GM21825 (cell line): ENCODE data around the gene XYLT2.

Source experiments
- ATAC-seq: cut with Tn5 transposase; IDR thresholded peaks from one replicate; pipeline ENCODE4 v1.9.1; 2021; ENCODE audit warnings: mild to moderate bottlenecking, moderate library complexity; ENCODE audit not compliant: unreplicated experiment

Gene XYLT2

GRCh38 chr17:50348522-50349242 is 2.8 kb downstream of the XYLT2 start:
- no peak for ATAC-seq

DNA sequence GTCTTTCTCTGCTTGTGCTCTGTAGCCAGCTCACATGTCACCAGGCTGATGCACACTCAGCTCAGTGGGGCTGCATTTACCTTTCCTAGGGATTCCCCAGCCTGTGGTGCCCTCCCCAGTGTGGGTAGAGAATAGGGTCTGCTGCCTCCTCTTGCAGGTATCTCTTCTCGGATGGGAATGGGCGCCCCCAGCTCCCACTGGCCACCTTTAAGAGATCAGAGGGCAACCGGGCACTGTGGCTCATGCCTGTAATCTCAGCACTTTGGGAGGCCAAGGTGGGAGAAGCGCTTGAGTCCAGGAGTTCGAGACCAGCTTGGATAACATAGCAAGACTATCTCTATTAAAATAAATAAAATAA is 3.3 kb downstream of the XYLT2 start:
- no peak for ATAC-seq

GRCh38 chr17:50350733-50351132 is 4.8 kb downstream of the XYLT2 start:
- no peak for ATAC-seq

DNA sequence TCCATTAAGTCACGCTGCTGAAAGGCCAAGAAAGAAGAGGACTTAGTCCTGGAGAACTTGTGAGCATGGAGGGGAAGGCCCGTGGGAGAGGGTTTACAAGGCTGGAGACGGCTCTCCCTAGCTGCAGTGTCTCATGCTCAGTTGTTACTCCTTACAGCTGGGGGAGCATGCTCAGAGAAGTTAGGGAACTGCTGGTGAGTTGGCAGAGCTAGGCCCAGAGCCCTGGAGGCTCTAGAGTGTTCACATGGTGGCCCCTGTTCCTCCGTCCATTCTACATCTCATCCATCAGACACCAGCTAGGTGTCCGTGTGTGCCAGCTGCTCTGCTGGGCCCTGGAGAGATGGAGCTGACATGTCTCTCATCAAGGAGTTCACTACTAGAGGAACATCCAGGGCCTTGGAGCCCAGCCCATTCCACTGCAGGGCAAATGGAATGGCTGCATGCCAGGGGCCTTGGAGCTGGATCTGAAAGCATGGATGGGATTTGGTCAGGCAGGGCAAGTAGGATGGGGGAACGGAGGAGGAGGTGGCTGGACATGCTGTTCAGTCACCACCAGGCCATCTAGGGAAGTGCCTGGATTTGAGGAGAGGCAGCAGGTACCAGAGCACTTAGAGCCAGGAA is 6.3 kb downstream of the XYLT2 start:
- no peak for ATAC-seq

GRCh38 chr17:50352693-50353599 is 7.0 kb downstream of the XYLT2 start:
- no peak for ATAC-seq

DNA sequence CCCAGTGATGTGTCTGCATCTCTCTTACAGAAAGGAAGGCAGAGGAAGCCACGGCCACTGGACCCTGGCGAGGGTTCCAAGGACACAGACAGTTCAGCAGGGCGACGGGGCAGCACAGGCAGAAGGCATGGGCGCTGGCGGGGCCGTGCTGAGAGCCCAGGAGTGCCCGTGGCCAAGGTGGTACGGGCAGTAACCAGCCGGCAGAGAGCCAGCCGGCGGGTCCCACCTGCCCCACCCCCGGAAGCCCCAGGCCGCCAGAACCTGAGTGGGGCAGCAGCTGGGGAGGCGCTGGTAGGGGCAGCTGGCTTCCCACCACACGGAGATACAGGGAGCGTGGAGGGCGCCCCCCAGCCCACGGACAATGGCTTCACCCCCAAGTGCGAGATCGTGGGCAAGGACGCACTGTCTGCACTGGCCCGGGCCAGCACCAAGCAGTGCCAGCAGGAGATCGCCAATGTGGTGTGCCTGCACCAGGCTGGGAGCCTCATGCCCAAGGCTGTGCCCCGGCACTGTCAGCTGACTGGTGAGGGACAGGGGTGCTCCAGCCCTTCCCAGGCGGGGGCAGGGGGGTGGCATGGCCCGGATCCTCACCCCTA is 7.8 kb downstream of the XYLT2 start:
- no peak for ATAC-seq

- no peak for ATAC-seq
These were observed 8.3 kb downstream of the XYLT2 start for GRCh38 chr17:50354198-50354597.

- no peak for ATAC-seq
These were observed 8.8 kb downstream of the XYLT2 start for GRCh38 chr17:50354776-50355175.

- no peak for ATAC-seq
These were observed 9.4 kb downstream of the XYLT2 start for GRCh38 chr17:50355336-50355700.

DNA sequence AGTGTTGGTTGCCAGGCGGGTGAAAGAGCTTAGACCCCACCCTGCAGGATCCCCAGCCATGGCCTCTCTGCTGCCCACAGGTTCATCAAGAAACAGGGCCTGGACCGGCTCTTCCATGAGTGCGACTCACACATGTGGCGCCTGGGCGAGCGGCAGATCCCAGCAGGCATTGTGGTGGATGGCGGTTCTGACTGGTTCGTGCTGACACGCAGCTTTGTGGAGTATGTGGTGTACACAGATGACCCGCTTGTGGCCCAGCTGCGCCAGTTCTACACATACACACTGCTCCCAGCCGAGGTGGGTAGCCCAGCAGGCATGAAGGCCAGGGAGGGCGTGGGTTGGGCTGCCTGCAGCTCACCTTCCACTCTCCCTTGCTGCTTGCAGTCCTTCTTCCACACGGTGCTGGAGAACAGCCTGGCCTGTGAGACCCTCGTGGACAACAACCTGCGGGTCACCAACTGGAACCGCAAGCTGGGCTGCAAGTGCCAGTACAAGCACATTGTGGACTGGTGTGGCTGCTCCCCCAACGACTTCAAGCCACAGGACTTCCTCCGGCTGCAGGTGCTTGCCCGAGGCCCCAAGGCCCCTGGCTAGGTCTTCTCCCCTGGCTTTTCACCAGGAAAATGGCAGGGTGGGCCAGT is 9.9 kb downstream of the XYLT2 start:
- no peak for ATAC-seq

DNA sequence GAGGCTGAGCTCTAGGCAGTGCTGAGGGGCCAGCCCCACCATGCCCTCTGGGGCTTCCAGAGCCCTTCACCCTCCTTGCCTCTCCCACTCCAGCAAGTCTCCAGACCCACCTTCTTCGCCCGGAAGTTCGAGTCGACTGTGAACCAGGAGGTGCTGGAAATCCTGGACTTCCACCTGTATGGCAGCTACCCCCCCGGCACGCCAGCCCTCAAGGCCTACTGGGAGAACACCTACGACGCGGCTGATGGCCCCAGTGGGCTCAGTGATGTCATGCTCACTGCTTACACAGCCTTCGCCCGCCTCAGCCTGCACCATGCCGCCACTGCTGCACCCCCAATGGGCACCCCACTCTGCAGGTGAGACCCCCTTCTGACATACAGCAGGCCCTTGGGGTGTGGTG is 10.5 kb downstream of the XYLT2 start:
- no peak for ATAC-seq

DNA sequence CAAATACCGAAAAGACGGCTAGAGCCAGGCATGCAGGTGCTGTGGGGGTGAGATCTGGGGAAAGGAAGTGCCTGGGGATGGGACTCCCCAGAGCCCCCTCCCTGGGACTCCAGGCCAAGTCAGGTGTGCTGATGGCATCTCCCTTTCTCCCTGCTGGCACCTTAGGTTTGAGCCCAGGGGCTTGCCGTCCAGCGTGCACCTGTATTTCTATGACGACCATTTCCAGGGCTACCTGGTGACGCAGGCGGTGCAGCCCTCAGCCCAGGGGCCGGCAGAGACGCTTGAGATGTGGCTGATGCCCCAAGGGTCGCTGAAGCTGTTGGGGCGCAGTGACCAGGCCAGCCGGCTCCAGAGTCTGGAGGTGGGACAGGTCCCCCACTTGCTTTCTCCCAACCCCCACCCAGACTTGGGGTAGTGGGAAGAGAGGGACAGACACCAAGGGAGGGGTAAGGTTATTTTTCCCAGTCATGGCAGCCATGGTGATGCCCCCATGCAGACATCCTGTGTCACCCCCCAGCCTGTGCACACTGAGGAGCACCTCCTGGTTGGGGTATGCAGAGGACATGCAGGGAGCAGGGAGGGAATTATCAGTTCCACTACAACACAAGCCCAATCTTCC is 11.1 kb downstream of the XYLT2 start:
- no peak for ATAC-seq

GRCh38 chr17:50358177-50358576 is 12.3 kb downstream of the XYLT2 start:
- ATAC-seq: no peak

GRCh38 chr17:50359005-50359699 is 13.2 kb downstream of the XYLT2 start:
- ATAC-seq: no peak

DNA sequence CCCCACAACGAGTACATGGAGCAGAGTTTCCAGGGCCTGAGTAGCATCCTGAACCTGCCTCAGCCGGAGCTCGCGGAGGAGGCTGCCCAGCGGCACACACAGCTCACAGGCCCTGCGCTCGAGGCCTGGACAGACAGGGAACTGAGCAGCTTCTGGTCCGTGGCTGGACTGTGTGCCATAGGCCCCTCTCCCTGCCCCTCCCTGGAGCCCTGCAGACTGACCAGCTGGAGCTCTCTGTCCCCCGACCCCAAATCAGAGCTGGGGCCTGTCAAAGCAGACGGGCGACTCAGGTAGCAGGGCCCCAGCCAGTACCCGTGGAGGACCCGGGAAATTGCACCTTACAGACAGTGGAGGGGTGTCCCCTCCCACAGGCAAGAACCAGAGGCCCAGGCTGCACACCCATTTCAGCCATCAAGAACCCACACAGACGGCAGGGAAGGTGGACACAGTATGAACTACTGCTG is 14.1 kb downstream of the XYLT2 start:
- no peak for ATAC-seq

- no peak for ATAC-seq
These were observed 14.7 kb downstream of the XYLT2 start for GRCh38 chr17:50360486-50361115.

- ATAC-seq: no peak
These were observed 15.9 kb downstream of the XYLT2 start for GRCh38 chr17:50361561-50362480.

- no peak for ATAC-seq
These were observed 16.7 kb downstream of the XYLT2 start for GRCh38 chr17:50362661-50363060.
